Skeletal muscle cell (primary cell): ENCODE data around the gene MYL1.

ENCODE experiments used
- DNase-seq: peaks from one replicate; pipeline ENCODE4 v3.0.0-alpha.2; 2010; ENCODE audit warnings: low read depth
- H3K4me3 ChIP-seq: 2 replicates; pipeline ENCODE4 v1.5.1; 2011; ENCODE audit warnings: low read depth, mild to moderate bottlenecking, control low read depth, low read length, moderate library complexity

Gene MYL1

DNA sequence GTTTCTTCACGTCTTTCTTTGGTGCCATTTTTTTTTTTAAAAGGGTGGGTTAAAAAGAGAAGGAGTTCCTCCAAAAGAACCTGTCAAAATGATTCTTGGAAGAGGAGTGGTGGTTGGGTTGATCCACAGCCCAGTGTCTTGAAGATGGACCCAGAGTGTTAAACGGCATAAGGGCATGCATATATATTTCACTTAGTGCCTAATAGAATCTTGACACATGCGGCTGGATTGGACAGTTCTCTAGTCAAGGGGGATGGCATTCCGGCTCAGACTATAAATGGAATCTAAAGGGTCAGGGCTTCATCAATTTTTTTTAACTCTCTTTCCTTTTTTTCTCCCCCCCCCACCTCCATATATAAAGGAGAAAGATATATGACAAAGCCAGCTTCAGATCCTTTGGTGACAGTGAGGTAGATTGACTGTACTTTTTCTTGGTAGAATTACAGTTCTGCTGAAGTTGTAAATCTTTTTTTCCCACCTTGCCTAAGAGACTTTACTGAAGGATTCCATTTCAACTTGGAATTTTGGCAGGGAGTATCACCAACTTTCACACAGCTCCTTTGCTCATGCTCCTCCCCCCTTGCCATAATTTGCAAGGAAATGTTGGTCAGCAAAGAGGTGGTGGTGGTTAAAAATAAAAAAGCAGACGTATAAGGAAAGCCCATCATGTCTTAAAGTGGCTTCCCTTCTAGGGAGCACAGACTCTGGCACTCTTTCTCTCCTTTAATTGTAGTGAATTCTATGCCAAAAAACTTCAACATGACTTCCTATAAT, at the start of gene MYL1:
Gene MYL1, minus strand, starts transcription at position 160 of the 774 bp plus-strand sequence. Its CDS starts 132 bp downstream, at position 28.
- no peak for DNase-seq

DNA sequence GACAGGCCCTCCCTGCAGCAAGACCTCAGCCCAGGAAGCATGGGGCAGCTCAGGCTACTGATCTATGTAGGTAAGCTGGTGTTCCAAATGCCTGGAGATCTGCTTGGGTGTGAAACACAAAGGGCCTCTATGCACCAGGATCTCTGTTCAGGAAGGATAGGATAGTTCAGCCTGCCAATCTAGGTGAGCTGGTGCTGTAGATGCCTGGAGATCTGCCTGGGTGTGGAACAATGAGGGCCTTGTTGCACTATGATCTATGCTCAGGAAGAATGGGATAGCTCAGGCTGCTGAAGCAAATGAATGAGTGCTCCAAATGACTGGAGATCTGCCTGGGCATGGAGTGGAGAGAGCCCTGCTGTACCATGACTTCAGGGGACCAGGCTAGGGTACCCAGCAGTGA, 48.9 kb upstream of the MYL1 start:
- no peak overlapping the region for H3K4me3 ChIP-seq
- no peak for DNase-seq

More for the DNA sequence above, at the start of gene MYL1:
- no peak within 1 kb of the TSS for H3K4me3 ChIP-seq

GRCh38 chr2:210363261-210363660, 48.3 kb upstream of the MYL1 start:
- no peak for DNase-seq

DNA sequence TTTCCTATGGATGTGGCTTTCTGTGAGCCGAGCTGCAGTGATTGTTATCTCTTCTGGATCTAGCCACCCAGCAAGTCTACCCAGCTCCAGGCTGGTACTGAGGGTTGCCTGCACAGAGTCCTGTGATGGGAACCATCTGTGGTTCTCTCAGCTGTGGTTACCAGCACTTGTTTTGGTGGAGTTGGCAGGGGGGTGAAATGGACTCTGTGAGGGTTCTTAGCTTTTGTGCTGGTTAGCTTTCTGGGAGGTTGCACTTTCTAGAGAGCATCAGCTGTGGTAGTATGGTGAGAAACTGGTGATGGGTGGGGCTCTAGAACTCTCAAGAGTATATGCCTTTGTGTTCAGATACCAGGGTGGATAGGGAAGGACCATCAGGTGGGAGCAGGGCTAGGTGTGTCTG, 45.4 kb upstream of the MYL1 start:
- DNase-seq, result no peak
- no peak overlapping the region for H3K4me3 ChIP-seq

More at GRCh38 chr2:210363261-210363660, 48.3 kb upstream of the MYL1 start:
- H3K4me3 ChIP-seq, result no peak overlapping the region

- no peak for DNase-seq
- no peak overlapping the region for H3K4me3 ChIP-seq
Observed at GRCh38 chr2:210356944-210357343, 42.0 kb upstream of the MYL1 start.

DNA sequence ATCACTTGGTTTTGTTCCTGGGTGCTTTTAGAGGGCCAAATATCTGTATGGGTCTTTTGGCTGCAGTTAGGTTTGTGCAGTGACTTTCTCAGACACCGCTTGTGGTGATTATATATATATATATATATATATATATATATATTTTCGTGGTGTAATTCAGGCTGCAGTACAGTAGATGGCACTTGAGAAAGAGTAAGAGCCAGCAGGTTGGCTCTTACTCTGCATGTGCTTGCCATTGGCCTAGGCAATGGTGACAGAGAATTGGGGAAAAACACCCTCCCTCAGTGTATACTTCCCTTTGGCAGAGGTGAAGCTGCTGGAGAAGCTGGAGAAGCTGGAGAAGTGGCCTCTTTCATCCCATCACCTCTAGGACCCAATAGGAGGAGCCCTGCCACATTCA, 22.2 kb upstream of the MYL1 start:
- DNase-seq, result no peak
- H3K4me3 ChIP-seq, result no peak overlapping the region

GRCh38 chr2:210324906-210325305, 9.9 kb upstream of the MYL1 start:
- H3K4me3 ChIP-seq, result no peak overlapping the region
- DNase-seq, result no peak

DNA sequence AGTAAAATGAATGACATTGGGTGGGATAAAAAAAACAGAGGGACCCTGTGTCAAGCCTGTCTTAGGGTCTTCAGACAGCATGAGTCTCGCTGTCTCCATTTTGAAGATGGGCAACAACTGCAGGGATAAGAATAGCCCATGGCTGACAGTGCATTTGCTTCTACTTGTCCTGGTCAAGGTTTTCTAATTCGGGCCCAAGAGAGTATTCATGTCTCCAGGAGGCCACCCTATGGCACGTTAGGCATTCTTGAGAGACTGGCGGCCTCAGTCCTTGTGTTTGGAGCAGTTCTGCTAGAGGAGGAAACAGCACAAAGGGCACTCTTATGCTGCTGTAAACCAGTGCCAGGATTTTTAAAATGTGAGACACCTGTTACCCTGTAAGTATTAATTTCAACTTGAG, 9.5 kb upstream of the MYL1 start:
- no peak overlapping the region for H3K4me3 ChIP-seq
- no peak for DNase-seq

- no peak for DNase-seq
- no peak overlapping the region for H3K4me3 ChIP-seq
Observed at GRCh38 chr2:210323003-210323402, 8.0 kb upstream of the MYL1 start.

DNA sequence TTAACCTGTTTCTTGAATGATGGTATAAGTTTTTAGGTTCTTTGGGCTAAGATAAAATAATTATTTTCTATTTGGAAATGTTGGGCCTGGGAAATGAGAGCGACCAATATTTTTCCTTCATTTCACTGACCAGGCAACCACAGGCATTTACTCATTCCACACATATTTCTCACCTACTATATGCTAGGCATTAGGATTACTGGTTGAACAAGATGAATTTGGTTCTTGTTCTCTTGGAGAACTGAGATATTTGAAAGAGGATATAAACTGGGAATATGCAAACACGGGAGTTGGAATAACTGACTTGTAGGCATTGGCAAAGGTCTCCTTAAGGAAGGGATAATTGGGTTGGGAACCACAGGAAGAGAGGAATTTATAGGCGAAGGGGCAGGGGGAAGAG, 3.9 kb upstream of the MYL1 start:
- no peak overlapping the region for H3K4me3 ChIP-seq
- no peak for DNase-seq

DNA sequence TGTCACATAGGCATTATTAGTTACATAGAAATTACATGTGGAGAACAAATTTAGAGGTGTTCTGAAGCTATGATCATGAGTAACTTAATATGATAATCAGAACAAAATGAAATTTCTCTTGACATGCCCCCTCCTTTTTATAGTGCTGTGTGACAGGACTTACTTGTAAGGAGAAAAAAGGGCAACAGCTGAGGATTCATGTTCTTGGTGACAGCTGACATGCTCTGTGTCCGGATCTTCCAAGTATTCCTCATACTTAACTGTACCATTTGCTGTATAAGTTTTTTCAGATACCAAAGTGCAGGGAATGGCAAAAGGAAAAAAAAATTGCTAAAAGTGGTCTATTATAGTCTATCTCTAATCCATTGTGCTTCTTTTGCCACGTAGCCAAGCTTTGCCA, 3.5 kb upstream of the MYL1 start:
- no peak overlapping the region for H3K4me3 ChIP-seq

GRCh38 chr2:210310550-210310949, 4.4 kb downstream of the MYL1 start:
- no peak for DNase-seq
- H3K4me3 ChIP-seq, result no peak overlapping the region

More for the DNA sequence above, 3.5 kb upstream of the MYL1 start:
- peak; percentile 25 for DNase-seq

DNA sequence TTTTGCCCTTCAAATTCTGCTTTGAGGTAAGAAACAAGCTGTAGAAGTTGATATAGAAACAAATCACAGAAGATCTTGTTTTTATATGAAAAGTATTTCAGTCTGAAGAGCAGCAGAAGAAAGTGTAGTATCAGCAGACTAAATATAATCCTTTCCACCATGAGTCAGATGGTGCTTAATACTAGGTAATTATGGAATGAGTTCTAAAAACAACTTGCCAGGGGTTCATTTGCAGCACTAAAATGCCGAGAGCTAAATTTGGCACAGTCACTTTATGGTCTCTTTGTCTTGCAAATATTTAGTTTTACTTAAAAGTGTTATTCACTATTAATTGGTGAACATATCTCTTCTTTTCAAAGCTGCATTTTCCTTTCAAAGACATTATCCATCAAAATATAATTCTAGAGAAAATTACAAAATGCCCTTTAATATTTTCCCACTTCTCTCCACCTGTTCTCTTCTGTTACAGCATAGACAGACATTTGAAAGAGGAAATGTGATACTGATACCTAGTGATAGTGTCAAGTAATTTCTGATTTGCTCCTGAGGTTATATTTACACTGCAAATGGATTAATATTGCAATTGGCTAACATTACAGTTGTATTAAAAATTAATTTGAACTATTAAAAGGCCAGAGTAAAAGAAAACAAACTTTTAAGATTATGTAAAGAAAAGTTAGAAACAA, 5.3 kb downstream of the MYL1 start:
- no peak overlapping the region for H3K4me3 ChIP-seq
- no peak for DNase-seq

DNA sequence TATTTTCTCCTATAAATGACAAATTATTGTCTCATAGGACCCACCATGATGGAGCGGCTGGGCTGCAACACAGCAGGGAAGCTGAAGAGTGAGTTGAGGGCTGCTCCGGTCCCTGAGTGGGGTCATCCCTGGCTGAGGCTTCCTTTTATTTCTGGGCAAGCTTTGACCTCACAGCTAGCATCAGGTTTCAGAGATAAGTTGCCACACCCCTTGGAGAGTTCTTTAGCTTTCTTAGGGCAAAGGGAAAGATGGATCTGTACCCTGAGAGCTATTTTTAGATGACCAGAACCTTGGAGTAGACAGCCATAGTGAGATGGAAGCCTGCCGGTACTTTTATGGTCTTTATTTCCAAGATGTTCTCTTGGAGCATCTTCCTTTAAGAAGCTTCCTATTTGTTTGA, 11.5 kb downstream of the MYL1 start:
- DNase-seq, result no peak
- H3K4me3 ChIP-seq, result no peak overlapping the region

DNA sequence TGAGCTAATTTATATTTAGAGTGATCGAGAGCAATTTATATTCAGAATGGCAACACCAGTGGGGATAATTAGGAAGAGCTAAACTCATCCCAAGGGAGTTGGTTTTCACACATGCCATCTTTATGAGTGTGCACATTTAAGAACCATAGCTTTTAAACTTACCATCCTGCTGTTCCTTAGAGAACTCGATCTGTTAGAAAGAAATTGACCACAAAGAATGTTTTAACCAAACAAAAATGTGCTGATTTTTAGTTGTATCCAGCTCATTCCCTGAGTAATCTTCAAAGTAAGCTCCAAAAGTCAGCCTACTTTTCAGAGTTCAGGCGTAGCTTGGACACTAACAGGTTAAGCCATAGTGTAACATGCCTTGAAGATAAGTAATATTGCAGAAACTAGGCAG, 12.6 kb downstream of the MYL1 start:
- DNase-seq, result no peak

DNA sequence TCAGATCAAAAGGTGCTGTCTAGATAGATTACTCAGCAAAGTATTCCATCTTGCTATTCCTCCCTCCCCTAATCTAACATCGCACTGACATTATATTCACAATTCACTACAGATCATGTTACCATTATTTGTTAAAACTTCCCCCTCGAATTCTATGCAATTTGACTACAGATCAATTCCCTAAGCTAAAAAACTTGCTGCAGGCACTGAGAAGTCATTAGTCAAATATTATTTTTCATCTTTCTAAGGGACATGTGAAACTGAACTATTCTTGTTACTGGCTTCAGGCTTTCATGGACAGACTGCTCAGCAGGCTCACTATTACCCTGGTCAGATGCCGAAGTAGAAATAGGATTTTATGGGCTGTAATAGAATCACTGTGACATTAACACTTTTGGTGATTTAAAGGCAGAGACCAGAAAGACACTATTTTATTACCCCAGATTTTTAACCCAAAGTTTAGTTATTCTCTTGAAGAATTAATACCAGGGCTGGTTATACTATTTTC, 15.1 kb downstream of the MYL1 start:
- no peak for DNase-seq
- H3K4me3 ChIP-seq, result no peak overlapping the region

More for the DNA sequence above, 12.6 kb downstream of the MYL1 start:
- H3K4me3 ChIP-seq, result no peak overlapping the region

GRCh38 chr2:210288408-210288807, 26.6 kb downstream of the MYL1 start:
- H3K4me3 ChIP-seq, result no peak overlapping the region
- DNase-seq, result peak; percentile 3

DNA sequence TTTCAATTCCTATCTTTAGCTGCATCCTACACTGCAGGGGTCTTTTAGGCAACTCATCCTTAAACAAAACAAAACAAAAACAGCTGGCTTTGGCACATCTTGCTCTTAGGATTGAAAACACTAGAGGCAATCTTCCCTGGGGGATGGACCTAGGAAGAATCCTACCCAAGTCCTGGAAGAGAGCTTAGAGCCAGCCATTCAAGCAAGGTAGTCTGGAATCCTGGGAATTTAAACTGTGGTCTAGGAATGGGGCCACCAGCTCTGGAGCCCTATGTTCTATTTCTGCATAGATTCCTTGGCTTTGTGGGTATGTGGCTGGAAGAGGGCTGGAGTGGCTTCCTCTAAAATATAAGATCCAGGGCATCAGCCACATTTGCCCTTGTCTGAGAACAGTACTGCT, 27.7 kb downstream of the MYL1 start:
- DNase-seq, result peak; percentile 21

DNA sequence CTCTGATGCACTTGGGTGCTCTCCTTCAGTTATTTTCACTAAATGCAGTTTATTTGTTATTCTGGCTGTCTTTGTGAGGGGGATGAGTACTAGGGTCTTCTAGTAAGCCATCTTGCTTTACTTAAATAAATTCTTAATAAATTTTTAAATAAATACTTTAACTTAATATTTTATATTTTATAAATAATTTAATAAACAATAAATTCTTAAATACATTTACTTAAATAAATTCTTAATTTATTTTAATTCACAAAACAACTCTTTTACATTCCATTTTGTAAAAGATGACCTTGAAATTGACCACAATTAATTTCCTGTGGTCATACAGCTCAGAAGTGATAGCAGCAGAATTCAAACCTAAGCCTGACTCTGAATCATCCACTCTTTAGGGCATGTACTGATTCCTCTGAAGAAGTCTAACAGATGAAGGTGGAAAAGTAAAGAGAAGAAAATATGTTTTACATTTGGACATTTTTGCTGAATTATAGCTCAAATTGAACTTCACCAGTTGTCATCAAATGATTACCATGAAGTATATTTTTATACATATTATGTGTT, 28.8 kb downstream of the MYL1 start:
- H3K4me3 ChIP-seq, result no peak overlapping the region
- DNase-seq, result no peak

More for the DNA sequence above, 27.7 kb downstream of the MYL1 start:
- no peak overlapping the region for H3K4me3 ChIP-seq

- no peak for DNase-seq
Observed at GRCh38 chr2:210277133-210277532, 37.8 kb downstream of the MYL1 start.

More at GRCh38 chr2:210277133-210277532, 37.8 kb downstream of the MYL1 start:
- H3K4me3 ChIP-seq, result no peak overlapping the region
